Adrenal gland (tissue), 5 donors: ENCODE measurements around the gene VSIR.

Experiments
- CTCF ChIP-seq, 6 experiments: fragments of 450-650 bp in 4 of 6; fragments of 200-600 bp in 2 of 6; sonication (generic) in 1 of 6; IDR thresholded peaks; 1 replicate in 5 of 6; 2 replicates in 1 of 6; pipeline versions ENCODE4 v1.5.1 to v1.8.0; 2016 to 2021; ENCODE audit warnings: antibody characterized with exemption in 6 of 6, mild to moderate bottlenecking in 2 of 6, moderate library complexity in 1 of 6
- POLR2A ChIP-seq, 2 donors: fragments of 450-650 bp; IDR thresholded peaks; one replicate each; pipeline ENCODE4 v1.6.1; 2017; ENCODE audit warnings: antibody characterized with exemption in 2 of 2, mild to moderate bottlenecking in 2 of 2, moderate library complexity in 1 of 2
- donor health status: DM: no; HTN: no; CAD: no.

- TF ChIP-seq CTCF (IDR thresholded peaks at IDR 0.05) (no peak), POLR2A (IDR thresholded peaks at IDR 0.05) (no peak)
Observed at GRCh38 chr10:71736570-71736952, 36.8 kb downstream of the VSIR start.
